ENCODE data around the gene LAMA1. TPM values are rescaled to one million over a fixed set of nuclear protein-coding genes. Genes with fewer than 3 reads are reported as not detected.

Gene LAMA1
- total RNA-seq, 1 donor from 2014 or later: 12.2 TPM

DNA sequence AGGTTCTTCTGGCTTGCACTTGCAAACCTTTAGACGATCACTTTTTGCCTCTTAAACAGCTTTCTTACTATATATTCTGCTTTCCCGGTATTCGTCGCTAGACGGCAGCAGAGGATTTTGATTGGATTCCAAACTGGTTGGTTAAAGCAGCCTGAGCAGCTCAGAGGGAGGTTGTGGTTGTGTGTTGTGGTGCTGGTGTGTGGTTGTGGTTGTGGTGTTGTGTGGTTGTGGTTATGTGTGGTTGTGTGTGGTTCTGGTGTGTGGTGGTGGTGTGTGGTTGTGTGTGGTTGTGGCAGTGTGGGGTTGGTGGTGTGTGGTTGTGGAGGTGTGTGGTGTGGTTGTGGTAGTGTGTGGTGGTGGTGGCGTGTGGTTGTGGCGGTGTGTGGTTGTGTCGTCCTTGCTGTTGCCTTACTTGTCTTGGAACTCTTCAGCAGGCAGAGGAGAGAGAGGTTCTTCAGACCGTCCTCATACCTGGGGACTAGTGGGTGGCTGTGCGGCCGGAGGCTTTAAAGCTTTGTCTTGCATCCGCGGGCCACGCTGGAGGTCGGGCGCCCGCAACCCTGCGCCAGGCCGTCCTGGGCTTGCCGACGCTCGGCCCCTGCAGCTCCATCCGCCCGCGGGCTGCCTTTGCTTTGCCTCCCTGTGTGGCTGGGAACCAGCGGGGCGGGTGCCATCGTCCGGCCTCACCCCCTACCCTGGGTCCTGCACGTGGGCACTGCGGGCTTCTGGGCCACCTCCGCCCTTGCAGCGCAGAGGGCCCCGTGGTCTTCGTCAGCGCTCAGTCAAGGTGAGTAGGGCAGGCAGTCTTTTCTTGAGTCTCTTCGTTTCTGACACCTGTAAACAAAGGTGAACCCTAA is 197.3 kb downstream of the LAMA1 start:
- peak; percentile 43 to 52 for DNase-seq (ENCODE audit: low spot score in 2 of 2)
- FAIRE-seq: no peak

- no peak for FAIRE-seq
Measured at GRCh38 chr18:6917072-6917471, 200.5 kb downstream of the LAMA1 start.

GRCh38 chr18:6901286-6901926 is 216.2 kb downstream of the LAMA1 start:
- DNase-seq (ENCODE audit: low spot score in 2 of 2) (no peak), FAIRE-seq (no peak)

More at GRCh38 chr18:6917072-6917471, 200.5 kb downstream of the LAMA1 start:
- DNase-seq (ENCODE audit: low spot score in 2 of 2): no peak

GRCh38 chr18:6891788-6892187 is 225.8 kb downstream of the LAMA1 start:
- no peak for FAIRE-seq
- DNase-seq (ENCODE audit: low spot score in 2 of 2): no peak

Small RNA genes within 50 kb of the gene (small RNA-seq; reads per million reads assigned to genes)
- not detected for gene RNU6-916P

Other genes starting within 250 kb of the LAMA1 start
- not detected for gene LRRC30, start 113.3 kb upstream of the LAMA1 start, total RNA-seq

Data from frontal cortex (tissue), 4 donors.